Spleen (tissue), 7 donors: ENCODE data around the gene LSS.

ENCODE experiments used
- CTCF ChIP-seq, 11 experiments: fragments of 200-600 bp in 7 of 11; fragments of 450-650 bp in 4 of 11; sonication (generic) in 4 of 11; IDR thresholded peaks in 8 of 11; conservative IDR thresholded peaks in 3 of 11; 1 replicate in 7 of 11; 2 replicates in 4 of 11; pipeline versions ENCODE4 v1.4.0 to v1.8.0; 2016 to 2021; ENCODE audit warnings: antibody characterized with exemption in 11 of 11, inconsistent platforms in 4 of 11, mild to moderate bottlenecking in 1 of 11
- POLR2A ChIP-seq, 3 donors: fragments of 450-650 bp; IDR thresholded peaks; one replicate each; pipeline ENCODE4 v1.5.1; 2017; ENCODE audit warnings: antibody characterized with exemption in 3 of 3, mild to moderate bottlenecking in 1 of 3
- POLR2AphosphoS5 ChIP-seq, 3 donors: sonication (generic); formaldehyde crosslinking; IDR thresholded peaks; one replicate each; pipeline ENCODE4 v1.5.1; 2017; ENCODE audit warnings: antibody characterized with exemption in 3 of 3
- donor health status: DM: no; HTN: no; CAD: no; lungs with moderate emphysema.
- donor health status: DM: no; HTN: no; CAD: no.
- donor health status: DM: no; HTN: no; CAD: no.

- no peak for TF ChIP-seq POLR2AphosphoS5 (IDR thresholded peaks at IDR 0.05)
- no peak for TF ChIP-seq POLR2A (IDR thresholded peaks at IDR 0.05)
- TF ChIP-seq CTCF (IDR thresholded peaks at IDR 0.05 in 8 of 11, conservative IDR thresholded peaks at IDR 0.05 in 3 of 11) = no peak
Measured at GRCh38 chr21:46210378-46211136, 18.0 kb downstream of the LSS start.
